ENCODE measurements around the gene ADAMTSL1. TPM values are rescaled to one million over a fixed set of nuclear protein-coding genes. Genes with fewer than 3 reads are reported as not detected.

The ADAMTSL1 gene
- total RNA-seq, 1 experiment from 2014 or later = not detected

GRCh38 chr9:18683312-18683711, 209.4 kb downstream of the ADAMTSL1 start:
- no peak overlapping the region for H3K27ac ChIP-seq (ENCODE audit: low read length)
- TF ChIP-seq TCF7L2 (IDR thresholded peaks at IDR 0.05; ENCODE audit: low read depth, low read length) = no peak
- TF ChIP-seq CTCF (IDR thresholded peaks at IDR 0.05) = no peak
- no peak for TF ChIP-seq POLR2AphosphoS5 (IDR thresholded peaks at IDR 0.05; ENCODE audit: low read depth, low read length)
- intact Hi-C loops (cut with micrococcal nuclease; ENCODE audit: unreplicated experiment) = no loop called here
- DNase-seq (ENCODE audit: low read depth, low spot score) (no peak), ATAC-seq (no peak)
- no peaks in the 10 kb centered on the region for H3K27me3 ChIP-seq (ENCODE audit: control insufficient read depth, insufficient read depth, low read length)
- no peaks in the 10 kb centered on the region for H3K9me3 ChIP-seq (ENCODE audit: control insufficient read depth, insufficient read depth, low read depth, low read length)
- in situ Hi-C loops (cut with HindIII; ENCODE audit: low pct_unique_long_range_greater_than_20kb, low sequenced_read_pairs) = no loop called here
- H3K4me1 ChIP-seq (ENCODE audit: control insufficient read depth, insufficient read depth, low read length) = no peaks in the 10 kb centered on the region
- no TSS peak for BruUV-seq (replicated peaks)
- CTCF ChIA-PET = no interaction called here
- H3K4me3 ChIP-seq (ENCODE audit: low read depth in 2 of 2, low read length in 2 of 2) = no peak overlapping the region
- no peaks in the 10 kb centered on the region for H3K36me3 ChIP-seq (ENCODE audit: control insufficient read depth, insufficient read depth, low read length)
- POLR2A ChIA-PET = no interaction called here

GRCh38 chr9:18683851-18684250, 209.9 kb downstream of the ADAMTSL1 start:
- no peak for ATAC-seq
- CTCF ChIA-PET = no interaction called here
- in situ Hi-C loops (cut with HindIII; ENCODE audit: low pct_unique_long_range_greater_than_20kb, low sequenced_read_pairs) (no loop called here), intact Hi-C loops (cut with micrococcal nuclease; ENCODE audit: unreplicated experiment) (no loop called here)
- TF ChIP-seq SIN3A (IDR thresholded peaks at IDR 0.05; ENCODE audit: borderline replicate concordance, insufficient read depth, low read depth, low read length) (no peak), REST (IDR thresholded peaks at IDR 0.05; ENCODE audit: insufficient read depth in 1 of 2, low read depth in 2 of 2, low read length in 1 of 2) (no peak), TCF7L2 (IDR thresholded peaks at IDR 0.05; ENCODE audit: low read depth, low read length) (no peak), POLR2AphosphoS5 (IDR thresholded peaks at IDR 0.05; ENCODE audit: low read depth, low read length) (no peak), CTCF (IDR thresholded peaks at IDR 0.05) (no peak)
- POLR2A ChIA-PET = no interaction called here
- no peaks in the 10 kb centered on the region for H3K36me3 ChIP-seq (ENCODE audit: control insufficient read depth, insufficient read depth, low read length)
- no peak for DNase-seq (ENCODE audit: low read depth, low spot score)
- H3K27ac ChIP-seq (ENCODE audit: low read length) = no peak overlapping the region
- no peak overlapping the region for H3K4me3 ChIP-seq (ENCODE audit: low read depth in 2 of 2, low read length in 2 of 2)
- no peaks in the 10 kb centered on the region for H3K27me3 ChIP-seq (ENCODE audit: control insufficient read depth, insufficient read depth, low read length)
- no peaks in the 10 kb centered on the region for H3K4me1 ChIP-seq (ENCODE audit: control insufficient read depth, insufficient read depth, low read length)
- BruUV-seq (replicated peaks) = no TSS peak
- no peaks in the 10 kb centered on the region for H3K9me3 ChIP-seq (ENCODE audit: control insufficient read depth, insufficient read depth, low read depth, low read length)

Data from Panc1 (cell line).